ENCODE data around the gene NOC2L. TPM values are rescaled to one million over a fixed set of nuclear protein-coding genes. Genes with fewer than 3 reads are reported as not detected.
"Not testable (repeated sequence)": the region's sequence is repeated elsewhere in the genome, so short reads cannot be mapped to it uniquely, and the experiment has no call there.

Gene NOC2L
- total RNA-seq, 1 donor: 76.9 TPM

DNA sequence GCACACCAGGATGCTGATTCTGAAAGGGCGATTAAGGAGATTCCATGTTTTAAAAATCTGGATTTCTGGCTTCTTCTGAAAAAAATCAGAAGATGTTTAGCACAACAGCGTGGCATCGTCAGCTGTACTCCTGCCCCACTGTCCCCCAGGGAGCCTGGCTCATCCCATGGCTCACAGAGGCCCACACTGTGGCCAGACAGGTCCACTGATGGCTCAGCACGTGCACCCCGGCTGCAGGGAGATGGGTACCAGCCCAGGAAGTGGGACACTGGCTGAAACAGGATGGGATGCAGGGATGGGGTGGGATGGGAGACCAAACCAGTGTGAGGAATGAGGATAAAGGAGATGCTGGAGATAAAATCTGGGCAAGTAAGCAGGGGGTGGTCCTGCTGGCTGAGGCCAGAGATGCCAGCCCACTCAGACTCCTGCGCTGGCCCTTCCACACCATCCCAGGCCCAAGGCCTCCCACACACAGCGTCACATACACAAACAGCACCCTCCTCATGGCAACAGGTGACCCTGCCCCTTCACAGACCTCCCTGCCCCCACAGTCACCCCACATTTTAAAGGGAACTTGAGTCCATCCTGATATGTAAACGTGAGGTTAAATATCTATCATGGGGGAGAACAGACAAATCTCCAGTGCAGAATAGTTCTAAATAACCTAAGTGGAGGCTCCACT is 59.3 kb downstream of the NOC2L start:
- TF ChIP-seq CTCF (IDR thresholded peaks at IDR 0.05; ENCODE audit: insufficient read depth, low read depth, low read length): no peak
- no peak overlapping the region for H3K4me3 ChIP-seq (ENCODE audit: low read depth, low read length)
- DNase-seq (ENCODE audit: low read depth): no peak

GRCh38 chr1:897951-898350 is 61.1 kb downstream of the NOC2L start:
- not testable (repeated sequence) for DNase-seq (ENCODE audit: low read depth); H3K4me3 ChIP-seq (ENCODE audit: low read depth, low read length)

GRCh38 chr1:897226-897625 is 61.8 kb downstream of the NOC2L start:
- DNase-seq (ENCODE audit: low read depth): no peak
- TF ChIP-seq CTCF (IDR thresholded peaks at IDR 0.05; ENCODE audit: insufficient read depth, low read depth, low read length): no peak
- no peak overlapping the region for H3K4me3 ChIP-seq (ENCODE audit: low read depth, low read length)

Small RNA genes within 50 kb of the gene (small RNA-seq; reads per million reads assigned to genes)
- gene AL645608.3: not detected
- gene AL645608.4: not detected

Other genes with a start within 250 kb of the NOC2L start
- 2.2 and 7.7 TPM in 2 replicates for gene SAMD11, start 35.3 kb downstream of the NOC2L start, total RNA-seq
- gene KLHL17, start 1.3 kb upstream of the NOC2L start, total RNA-seq: 6.0 and 9.3 TPM in 2 replicates
- 1.7 and 1.9 TPM in 2 replicates for gene PLEKHN1, start 7.2 kb upstream of the NOC2L start, total RNA-seq
- gene PERM1, start 22.8 kb upstream of the NOC2L start, total RNA-seq: under 0.01 and 0.43 TPM in 2 replicates
- gene HES4, start 40.8 kb upstream of the NOC2L start, total RNA-seq: 2.2 and 8.1 TPM in 2 replicates
- gene ISG15, start 54.2 kb upstream of the NOC2L start, total RNA-seq: 132 and 137 TPM in 2 replicates
- 77.0 and 95.9 TPM in 2 replicates for gene AGRN, start 60.9 kb upstream of the NOC2L start, total RNA-seq
- gene RNF223, start 115.0 kb upstream of the NOC2L start, total RNA-seq: not detected in 2 replicates
- gene C1orf159, start 156.8 kb upstream of the NOC2L start, total RNA-seq: 6.5 and 7.1 TPM in 2 replicates
- not detected in 2 replicates for gene TTLL10, start 214.6 kb upstream of the NOC2L start, total RNA-seq
- not detected in 2 replicates for gene TNFRSF18, start 247.3 kb upstream of the NOC2L start, total RNA-seq

Measured in fibroblast of villous mesenchyme (primary cell).